ENCODE measurements around the gene SFSWAP.

DNA sequence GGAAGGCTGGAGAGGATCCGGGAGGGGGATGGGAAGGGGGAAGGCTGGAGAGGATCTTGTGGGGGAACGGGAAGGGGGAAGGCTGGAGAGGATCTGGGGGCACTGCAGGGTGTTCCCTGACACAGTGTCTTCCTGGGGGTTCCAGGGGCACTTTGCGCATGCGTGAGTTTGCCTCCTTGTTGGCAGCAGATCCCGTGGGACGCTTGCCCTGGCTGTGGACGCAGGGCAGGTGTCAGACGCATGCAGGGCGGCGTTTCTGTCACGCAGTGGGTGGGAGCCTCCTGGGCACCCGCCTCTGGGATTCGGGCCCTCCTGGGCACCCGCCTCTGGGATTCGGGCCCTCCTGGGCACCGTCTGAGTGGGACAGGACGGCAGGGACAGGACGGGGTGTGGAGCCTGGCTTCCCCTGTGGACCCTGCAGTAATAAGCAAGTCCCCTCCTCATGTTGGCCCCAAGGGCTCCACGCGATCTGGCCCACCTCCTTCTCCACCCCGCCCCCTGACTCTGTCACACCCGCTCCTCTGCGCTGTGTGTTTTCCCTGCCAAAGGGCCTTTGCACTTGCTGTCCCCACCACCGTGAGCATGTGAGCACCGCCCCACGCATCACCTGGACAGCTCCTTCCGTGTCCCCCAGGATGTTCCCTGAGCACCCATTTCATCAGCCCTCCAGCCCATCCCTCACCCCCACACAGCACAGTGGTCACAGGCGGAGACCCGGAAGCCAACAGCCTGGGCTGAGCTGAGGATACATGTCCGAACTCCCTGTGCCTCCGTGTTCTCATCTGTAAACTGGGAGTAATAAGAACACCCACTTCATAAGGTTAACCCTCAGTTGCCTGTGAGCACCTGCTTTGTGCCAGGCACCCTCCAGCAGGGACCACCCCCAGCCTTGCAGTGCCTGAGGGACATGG lies 121.7 kb downstream of the SFSWAP start:
- TF ChIP-seq, protein P1, sequence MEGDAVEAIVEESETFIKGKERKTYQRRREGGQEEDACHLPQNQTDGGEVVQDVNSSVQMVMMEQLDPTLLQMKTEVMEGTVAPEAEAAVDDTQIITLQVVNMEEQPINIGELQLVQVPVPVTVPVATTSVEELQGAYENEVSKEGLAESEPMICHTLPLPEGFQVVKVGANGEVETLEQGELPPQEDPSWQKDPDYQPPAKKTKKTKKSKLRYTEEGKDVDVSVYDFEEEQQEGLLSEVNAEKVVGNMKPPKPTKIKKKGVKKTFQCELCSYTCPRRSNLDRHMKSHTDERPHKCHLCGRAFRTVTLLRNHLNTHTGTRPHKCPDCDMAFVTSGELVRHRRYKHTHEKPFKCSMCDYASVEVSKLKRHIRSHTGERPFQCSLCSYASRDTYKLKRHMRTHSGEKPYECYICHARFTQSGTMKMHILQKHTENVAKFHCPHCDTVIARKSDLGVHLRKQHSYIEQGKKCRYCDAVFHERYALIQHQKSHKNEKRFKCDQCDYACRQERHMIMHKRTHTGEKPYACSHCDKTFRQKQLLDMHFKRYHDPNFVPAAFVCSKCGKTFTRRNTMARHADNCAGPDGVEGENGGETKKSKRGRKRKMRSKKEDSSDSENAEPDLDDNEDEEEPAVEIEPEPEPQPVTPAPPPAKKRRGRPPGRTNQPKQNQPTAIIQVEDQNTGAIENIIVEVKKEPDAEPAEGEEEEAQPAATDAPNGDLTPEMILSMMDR (IDR thresholded peaks at IDR 0.05), result no peak
- no peak for TF ChIP-seq POLR2A (IDR thresholded peaks at IDR 0.05)
